Measurements from ENCODE around the gene CA5A. TPM values are rescaled to one million over a fixed set of nuclear protein-coding genes. Genes with fewer than 3 reads are reported as not detected.

CA5A gene
- total and polyA plus RNA-seq, 2 of the 13 experiments (the other 11 are each of a cell fraction or from before 2014, with no cell fraction given) = 66.8 to 106 TPM

GRCh38 chr16:87860553-87861299, 75.6 kb downstream of the CA5A start (continued):
- TF ChIP-seq NAIF1 (CRISPR knock-in tag; IDR thresholded peaks at IDR 0.05; ENCODE audit: borderline replicate concordance) = 0 out of 2 replicates have a peak, but pooled peaks have one; percentile 20
- 0 out of 2 replicates have a peak, but pooled peaks have one; percentile 7 for TF ChIP-seq RAD21 (CRISPR knock-in tag; IDR thresholded peaks at IDR 0.05)
- TF ChIP-seq ZNF772 (CRISPR knock-in tag; IDR thresholded peaks at IDR 0.05) = 0 out of 2 replicates have a peak, but pooled peaks have one; percentile 53
- TF ChIP-seq AHR (CRISPR knock-in tag; IDR thresholded peaks at IDR 0.05) = 0 out of 2 replicates have a peak, but pooled peaks have one; percentile 72
- TF ChIP-seq ZNF543 (CRISPR knock-in tag; IDR thresholded peaks at IDR 0.05) = 0 out of 2 replicates have a peak, but pooled peaks have one; percentile 60
- TF ChIP-seq ZNF24 (IDR thresholded peaks at IDR 0.05) = no peak
- 0 out of 2 replicates have a peak, but pooled peaks have one; percentile 53 for TF ChIP-seq NFKBIZ (CRISPR knock-in tag; IDR thresholded peaks at IDR 0.05)
- TF ChIP-seq TSC22D2 (CRISPR knock-in tag; IDR thresholded peaks at IDR 0.05; ENCODE audit: borderline replicate concordance) = peak; percentile 43; the same call in 1 of the 2 replicates
- TF ChIP-seq HIC2 (CRISPR knock-in tag; IDR thresholded peaks at IDR 0.05; ENCODE audit: low read depth) = peak; percentile 75; the same call in 1 of the 2 replicates
- TF ChIP-seq FOXO1 (CRISPR knock-in tag; IDR thresholded peaks at IDR 0.05) = peak; percentile 22; the same call in 1 of the 2 replicates
- TF ChIP-seq TAF1 (CRISPR knock-in tag; IDR thresholded peaks at IDR 0.05) = peak; percentile 52; the same call in 1 of the 2 replicates
- no peak for TF ChIP-seq REXO4 (CRISPR knock-in tag; IDR thresholded peaks at IDR 0.05; ENCODE audit: borderline replicate concordance)
- TF ChIP-seq, protein P1, sequence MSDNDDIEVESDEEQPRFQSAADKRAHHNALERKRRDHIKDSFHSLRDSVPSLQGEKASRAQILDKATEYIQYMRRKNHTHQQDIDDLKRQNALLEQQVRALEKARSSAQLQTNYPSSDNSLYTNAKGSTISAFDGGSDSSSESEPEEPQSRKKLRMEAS (IDR thresholded peaks at IDR 0.05) = peak; percentile 70; the same call in 1 of the 2 replicates
- TF ChIP-seq SALL2 (CRISPR knock-in tag; IDR thresholded peaks at IDR 0.05) = no peak; the same call in 1 of the 2 replicates
- TF ChIP-seq ZNF879 (CRISPR knock-in tag; IDR thresholded peaks at IDR 0.05) = no peak
- no peak for TF ChIP-seq PHF5A (CRISPR knock-in tag; IDR thresholded peaks at IDR 0.05; ENCODE audit: low read depth, unreplicated experiment)
- no peak; the same call in 1 of the 2 replicates for TF ChIP-seq CENPT (CRISPR knock-in tag; IDR thresholded peaks at IDR 0.05; ENCODE audit: low read depth)
- TF ChIP-seq ZNF780A (CRISPR knock-in tag; IDR thresholded peaks at IDR 0.05) = no peak
- peak; percentile 79 for TF ChIP-seq TBX2 (CRISPR knock-in tag; IDR thresholded peaks at IDR 0.05; ENCODE audit: borderline replicate concordance)
- TF ChIP-seq ZNF619 (CRISPR knock-in tag; IDR thresholded peaks at IDR 0.05) = no peak
- peak; percentile 89; the same call in 1 of the 2 replicates for TF ChIP-seq ZSCAN29 (CRISPR knock-in tag; conservative IDR thresholded peaks at IDR 0.05)
- TF ChIP-seq ZFP91 (CRISPR knock-in tag; IDR thresholded peaks at IDR 0.05; ENCODE audit: borderline replicate concordance) = peak; percentile 43; the same call in 1 of the 2 replicates
- TF ChIP-seq ZNF567 (CRISPR knock-in tag; IDR thresholded peaks at IDR 0.05; ENCODE audit: borderline replicate concordance) = 0 out of 2 replicates have a peak, but pooled peaks have one; percentile 75
